CD14-positive monocyte (primary cell): ENCODE data around the gene SLC25A2. TPM values are rescaled to one million over a fixed set of nuclear protein-coding genes. Genes with fewer than 3 reads are reported as not detected.
"Not testable (repeated sequence)": the region's sequence is repeated elsewhere in the genome, so short reads cannot be mapped to it uniquely, and the experiment has no call there.

ENCODE experiments used
- DNase-seq, 3 donors: peaks; one replicate each; pipeline ENCODE4 v3.0.0-alpha.2; 2011 to 2022
- H2AFZ ChIP-seq: 2 replicates; pipeline ENCODE4 v1.6.0; 2012; ENCODE audit warnings: mild to moderate bottlenecking, low read depth, low read length, inconsistent platforms; ENCODE audit not compliant: insufficient read depth, poor library complexity, severe bottlenecking
- H3K27ac ChIP-seq, 2 donors: 1 replicate in 1 of 2; 2 replicates in 1 of 2; pipeline ENCODE4 v1.5.1; 2012 to 2013; ENCODE audit warnings: low read length in 2 of 2, control low read depth in 1 of 2, inconsistent platforms in 1 of 2, low read depth in 1 of 2, mild to moderate bottlenecking in 1 of 2
- H3K27me3 ChIP-seq, 2 donors: one replicate each; pipeline versions ENCODE4 v1.6.0 to v1.6.1; 2011 to 2013; ENCODE audit warnings: low read length in 2 of 2; ENCODE audit not compliant: control insufficient read depth in 2 of 2, insufficient read depth in 2 of 2
- H3K36me3 ChIP-seq, 2 donors: replicated peaks in 1 of 2; 1 replicate in 1 of 2; 2 replicates in 1 of 2; pipeline versions ENCODE4 v1.5.1 to v1.6.1; 2012 to 2013; ENCODE audit warnings: low read length in 2 of 2, control low read depth in 1 of 2, inconsistent platforms in 1 of 2, mild to moderate bottlenecking in 1 of 2; ENCODE audit not compliant: insufficient read depth in 2 of 2, control insufficient read depth in 1 of 2
- H3K4me1 ChIP-seq, 2 donors: 1 replicate in 1 of 2; 2 replicates in 1 of 2; pipeline versions ENCODE4 v1.5.1 to v1.6.1; 2012 to 2013; ENCODE audit warnings: low read length in 2 of 2, control low read depth in 1 of 2, inconsistent platforms in 1 of 2, mild to moderate bottlenecking in 1 of 2, moderate library complexity in 1 of 2; ENCODE audit not compliant: insufficient read depth in 2 of 2, control insufficient read depth in 1 of 2
- H3K4me2 ChIP-seq: replicated peaks from 2 replicates; pipeline ENCODE3; 2012; ENCODE audit warnings: low read length, moderate library complexity, mild to moderate bottlenecking; ENCODE audit not compliant: poor library complexity, severe bottlenecking; ENCODE audit errors: extremely low read depth
- H3K4me3 ChIP-seq, 3 experiments: fragments of 200-600 bp in 1 of 3; sonication (generic) in 1 of 3; replicated peaks in 1 of 3; 1 replicate in 2 of 3; 2 replicates in 1 of 3; pipeline ENCODE4 v1.5.1; 2011 to 2013; ENCODE audit warnings: low read length in 3 of 3, mild to moderate bottlenecking in 3 of 3, control low read depth in 2 of 3, low read depth in 2 of 3, inconsistent platforms in 1 of 3, moderate library complexity in 1 of 3
- H3K79me2 ChIP-seq: 2 replicates; pipeline ENCODE4 v1.6.0; 2012; ENCODE audit warnings: mild to moderate bottlenecking, control low read depth, inconsistent platforms, low read length, moderate library complexity; ENCODE audit not compliant: insufficient read depth
- H3K9ac ChIP-seq: 2 replicates; pipeline ENCODE4 v1.6.0; 2017; ENCODE audit warnings: low read length, mild to moderate bottlenecking; ENCODE audit not compliant: insufficient read depth, poor library complexity, severe bottlenecking
- H3K9me3 ChIP-seq, 2 donors: replicated peaks in 1 of 2; 1 replicate in 1 of 2; 2 replicates in 1 of 2; pipeline versions ENCODE4 v1.5.1 to v1.6.1; 2012 to 2013; ENCODE audit warnings: low read length in 2 of 2, control low read depth in 1 of 2; ENCODE audit not compliant: control insufficient read depth in 1 of 2, insufficient read depth in 1 of 2
- H4K20me1 ChIP-seq: 2 replicates; pipeline ENCODE4 v1.6.0; 2012; ENCODE audit warnings: mild to moderate bottlenecking, low read length, control low read depth, moderate library complexity; ENCODE audit not compliant: insufficient read depth
- H3K27ac Mint-ChIP-seq, 7 donors: one replicate each; pipeline ENCODE4 v1.8.0; 2020; ENCODE audit warnings: mild to moderate bottlenecking in 7 of 7, mixed read lengths in 7 of 7, moderate library complexity in 6 of 7, inconsistent platforms in 2 of 7
- H3K27me3 Mint-ChIP-seq, 3 donors: one replicate each; pipeline ENCODE4 v1.8.0; 2021 to 2022; ENCODE audit warnings: low read depth in 3 of 3, mild to moderate bottlenecking in 3 of 3, mixed read lengths in 3 of 3, moderate library complexity in 3 of 3, inconsistent platforms in 1 of 3
- H3K36me3 Mint-ChIP-seq, 2 donors: one replicate each; pipeline ENCODE4 v1.8.0; 2020; ENCODE audit warnings: mixed read lengths in 2 of 2, inconsistent platforms in 1 of 2, mild to moderate bottlenecking in 1 of 2
- H3K4me1 Mint-ChIP-seq: one replicate; pipeline ENCODE4 v1.8.0; 2020; ENCODE audit warnings: mild to moderate bottlenecking, mixed read lengths
- H3K4me3 Mint-ChIP-seq, 2 donors: one replicate each; pipeline ENCODE4 v1.8.0; 2020; ENCODE audit warnings: mild to moderate bottlenecking in 2 of 2, mixed read lengths in 2 of 2, moderate library complexity in 1 of 2
- H3K9me3 Mint-ChIP-seq, 7 donors: one replicate each; pipeline ENCODE4 v1.8.0; 2020 to 2022; ENCODE audit warnings: mixed read lengths in 7 of 7, mild to moderate bottlenecking in 6 of 7, moderate library complexity in 6 of 7, inconsistent platforms in 2 of 7
- WGBS: methylation state at CpG from one replicate; pipeline ENCODE4 v1.1.5; 2013; ENCODE audit warnings: missing lambda C conversion rate; ENCODE audit not compliant: insufficient coverage; 5-methylcytosine and 5-hydroxymethylcytosine counted together
- intact Hi-C, 2 donors: fragments of 100-400 bp; cut with micrococcal nuclease; formaldehyde crosslinking; loops; one replicate each; pipeline versions ENCODE4 v1.15.0 to v1.15.1; 2023
- polyA plus RNA-seq, 3 donors: library from polyadenylated mRNA; depleted of rRNA in 1 of 3; unstranded in 2 of 3; stranded (reverse) in 1 of 3; fragments of 300-500 nt in 2 of 3; fragments of >200 nt in 1 of 3; fragmentation: Illumina TruSeq in 2 of 3; gene quantifications; 1 replicate in 2 of 3; 2 replicates in 1 of 3; pipeline ENCODE4 v1.2.3, GENCODE V29; 2012 to 2021
- TF ChIP-seq, protein P1 (sequence below): fragments of 200-600 bp; IDR thresholded peaks from one replicate; pipeline ENCODE4 v1.8.0; 2022; ENCODE audit warnings: antibody characterized with exemption, mild to moderate bottlenecking

The SLC25A2 gene
- polyA plus RNA-seq, 3 donors = not detected

DNA sequence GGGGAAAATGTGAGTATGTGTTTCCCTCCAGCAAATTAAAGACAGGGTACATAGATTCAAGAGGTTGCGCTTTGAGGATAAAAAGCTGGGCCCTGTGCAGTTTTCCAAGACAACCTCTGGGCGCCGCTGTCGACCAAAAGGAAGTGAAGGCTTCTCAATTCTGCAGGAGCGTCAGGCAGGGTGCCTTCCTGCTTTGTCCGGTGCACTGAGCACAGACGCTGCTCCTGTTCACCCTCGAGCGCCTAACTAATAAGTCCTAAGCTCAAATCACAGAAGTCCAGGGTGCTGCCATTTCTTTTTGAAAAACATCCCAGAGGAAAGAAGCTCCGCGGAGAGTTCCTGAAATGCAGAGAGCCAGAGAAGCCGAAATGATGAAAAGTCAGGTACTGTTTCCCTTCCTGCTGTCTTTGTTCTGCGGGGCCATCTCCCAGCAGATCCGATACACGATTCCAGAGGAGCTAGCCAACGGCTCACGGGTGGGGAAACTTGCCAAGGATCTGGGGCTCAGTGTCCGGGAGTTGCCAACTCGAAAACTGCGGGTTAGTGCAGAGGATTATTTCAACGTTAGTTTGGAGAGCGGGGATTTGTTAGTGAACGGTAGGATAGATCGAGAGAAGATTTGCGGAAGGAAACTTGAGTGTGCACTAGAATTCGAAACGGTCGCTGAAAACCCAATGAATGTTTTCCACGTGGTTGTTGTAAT is 46.2 kb upstream of the SLC25A2 start, which contains the start of gene PCDHGB1:
Gene PCDHGB1 (plus strand): TSS at position 183 of the 703 bp plus-strand sequence. CDS start 162 bp downstream, at position 345.
- WGBS = 22% methylated on average over 28 of the region's 29 CpGs
- Mint-ChIP-seq H3K36me3 (peaks cover 9 to 11% of the 10 kb centered on the region in 2 donors), H3K4me3 (peak within 1 kb of the TSS in 1 of 2 donors; percentile 71), H3K9me3 (peaks cover 37 to 76% (median 67%) of the 10 kb centered on the region in 7 donors), H3K27ac (no peak within 1 kb of the TSS), H3K4me1 (no peaks in the 10 kb centered on the region), H3K27me3 (peaks cover 32 to 58% (median 51%) of the 10 kb centered on the region in 3 donors)
- Histone ChIP-seq H3K27ac (no peak within 1 kb of the TSS), H3K4me1 (no peaks in the 10 kb centered on the region), H3K36me3 (no peaks in the 10 kb centered on the region), H3K79me2 (no peaks in the 10 kb centered on the region), H3K27me3 (peaks cover 22 to 60% of the 10 kb centered on the region in 2 donors), H3K9ac (no peak within 1 kb of the TSS), H3K4me3 (no peak within 1 kb of the TSS), H3K4me2 (no peak within 1 kb of the TSS), H3K9me3 (peaks cover 45 to 80% of the 10 kb centered on the region in 2 donors), H2AFZ (no peak within 1 kb of the TSS), H4K20me1 (no peaks in the 10 kb centered on the region)
- DNase-seq = no peak
- intact Hi-C loops = no loop called here
- TF ChIP-seq, protein P1, sequence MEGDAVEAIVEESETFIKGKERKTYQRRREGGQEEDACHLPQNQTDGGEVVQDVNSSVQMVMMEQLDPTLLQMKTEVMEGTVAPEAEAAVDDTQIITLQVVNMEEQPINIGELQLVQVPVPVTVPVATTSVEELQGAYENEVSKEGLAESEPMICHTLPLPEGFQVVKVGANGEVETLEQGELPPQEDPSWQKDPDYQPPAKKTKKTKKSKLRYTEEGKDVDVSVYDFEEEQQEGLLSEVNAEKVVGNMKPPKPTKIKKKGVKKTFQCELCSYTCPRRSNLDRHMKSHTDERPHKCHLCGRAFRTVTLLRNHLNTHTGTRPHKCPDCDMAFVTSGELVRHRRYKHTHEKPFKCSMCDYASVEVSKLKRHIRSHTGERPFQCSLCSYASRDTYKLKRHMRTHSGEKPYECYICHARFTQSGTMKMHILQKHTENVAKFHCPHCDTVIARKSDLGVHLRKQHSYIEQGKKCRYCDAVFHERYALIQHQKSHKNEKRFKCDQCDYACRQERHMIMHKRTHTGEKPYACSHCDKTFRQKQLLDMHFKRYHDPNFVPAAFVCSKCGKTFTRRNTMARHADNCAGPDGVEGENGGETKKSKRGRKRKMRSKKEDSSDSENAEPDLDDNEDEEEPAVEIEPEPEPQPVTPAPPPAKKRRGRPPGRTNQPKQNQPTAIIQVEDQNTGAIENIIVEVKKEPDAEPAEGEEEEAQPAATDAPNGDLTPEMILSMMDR = peak; percentile 16

DNA sequence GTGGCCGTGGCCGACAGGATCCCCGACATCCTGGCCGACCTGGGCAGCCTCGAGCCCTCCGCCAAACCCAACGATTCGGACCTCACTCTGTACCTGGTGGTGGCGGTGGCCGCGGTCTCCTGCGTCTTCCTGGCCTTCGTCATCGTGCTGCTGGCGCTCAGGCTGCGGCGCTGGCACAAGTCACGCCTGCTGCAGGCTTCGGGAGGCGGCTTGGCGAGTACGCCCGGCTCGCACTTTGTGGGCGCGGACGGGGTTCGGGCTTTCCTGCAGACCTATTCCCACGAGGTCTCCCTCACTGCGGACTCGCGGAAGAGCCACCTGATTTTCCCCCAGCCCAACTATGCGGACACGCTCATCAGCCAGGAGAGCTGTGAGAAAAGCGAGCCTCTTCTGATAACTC is 42.2 kb upstream of the SLC25A2 start:
- Mint-ChIP-seq H3K9me3 (peaks cover 37 to 76% (median 71%) of the 10 kb centered on the region in 7 donors), H3K27me3 (peaks cover 22 to 58% (median 51%) of the 10 kb centered on the region in 3 donors)
- H3K27ac ChIP-seq, H3K79me2 ChIP-seq, H3K4me3 ChIP-seq, H3K4me2 ChIP-seq, H3K36me3 ChIP-seq, H3K36me3 Mint-ChIP-seq, H3K4me3 Mint-ChIP-seq, H2AFZ ChIP-seq, H3K27ac Mint-ChIP-seq, H4K20me1 ChIP-seq, H3K9ac ChIP-seq, H3K4me1 ChIP-seq, H3K4me1 Mint-ChIP-seq, DNase-seq, intact Hi-C loops: not testable (repeated sequence)
- peaks cover 12 to 47% of the 10 kb centered on the region in 2 donors for H3K27me3 ChIP-seq
- peaks cover 41 to 70% of the 10 kb centered on the region in 2 donors for H3K9me3 ChIP-seq
- 43% methylated on average over 11 of the region's 35 CpGs for WGBS
